HFF-Myc (cell line): ENCODE results near the gene SCAANT1.

Source experiments
- DNase-seq: peaks from one replicate; pipeline ENCODE4 v3.0.0-alpha.2; 2011; ENCODE audit warnings: low read depth; ENCODE audit errors: extremely low read depth
- H3K4me3 ChIP-seq: replicated peaks from 2 replicates; pipeline ENCODE4 v1.5.1; 2011; ENCODE audit warnings: low read depth, mild to moderate bottlenecking, control low read depth, low read length
- CTCF ChIP-seq: IDR thresholded peaks from 2 replicates; pipeline ENCODE4 v1.5.1; 2012; ENCODE audit warnings: mild to moderate bottlenecking, low read depth, low read length, control low read depth; ENCODE audit errors: missing control alignments

The SCAANT1 gene

GRCh38 chr3:63954182-63954581, 42.0 kb upstream of the SCAANT1 start:
- DNase-seq = no peak
- no peak overlapping the region for H3K4me3 ChIP-seq
- TF ChIP-seq CTCF = no peak

GRCh38 chr3:63952248-63952594, 40.0 kb upstream of the SCAANT1 start:
- H3K4me3 ChIP-seq = no peak overlapping the region
- TF ChIP-seq CTCF = no peak
- DNase-seq = no peak

GRCh38 chr3:63951492-63952247, 39.5 kb upstream of the SCAANT1 start:
- no peak for DNase-seq
- TF ChIP-seq CTCF = no peak
- H3K4me3 ChIP-seq = no peak overlapping the region

GRCh38 chr3:63950698-63951097, 38.5 kb upstream of the SCAANT1 start:
- DNase-seq = no peak
- H3K4me3 ChIP-seq = no peak overlapping the region
- TF ChIP-seq CTCF = no peak

GRCh38 chr3:63949005-63949404, 36.8 kb upstream of the SCAANT1 start:
- no peak overlapping the region for H3K4me3 ChIP-seq
- no peak for DNase-seq
- no peak for TF ChIP-seq CTCF

- no peak for DNase-seq
- TF ChIP-seq CTCF = no peak
- H3K4me3 ChIP-seq = no peak overlapping the region
These were observed 35.4 kb upstream of the SCAANT1 start for GRCh38 chr3:63947594-63947993.

GRCh38 chr3:63946753-63947152, 34.6 kb upstream of the SCAANT1 start:
- H3K4me3 ChIP-seq = no peak overlapping the region
- TF ChIP-seq CTCF = no peak
- DNase-seq = no peak
